IMR-90 (cell line): Measurements from ENCODE around the gene INTS11. TPM values are rescaled to one million over a fixed set of nuclear protein-coding genes. Genes with fewer than 3 reads are reported as not detected.

Experiments
- ATAC-seq: fragments of 200-7000 bp; cut with Tn5 transposase; 2 replicates; pipeline ENCODE4 v1.9.1; 2020; ENCODE audit warnings: low read depth, mild to moderate bottlenecking, moderate library complexity
- BruUV-seq: library from RNA; stranded (reverse); fragments of 400-500 nt; replicated peaks from 2 replicates; lab custom pipeline; 2021; lab: Mats Ljungman, UMichigan
- CTCF ChIA-PET: fragments of 300-600 bp; formaldehyde crosslinking; extraction: SDS; loops from one replicate; lab custom pipeline; 2021; ENCODE audit warnings: antibody characterized with exemption; lab: Yijun Ruan, JAX
- POLR2A ChIA-PET: fragments of 300-600 bp; sonication (Branson Sonifier 250); formaldehyde crosslinking; loops from one replicate; lab custom pipeline; 2022; ENCODE audit warnings: antibody characterized with exemption; ENCODE audit not compliant: unreplicated experiment; lab: Charles Lee
- DNase-seq: peaks from one replicate; pipeline ENCODE4 v3.0.0; 2013
- H2AFZ ChIP-seq: replicated peaks from 2 replicates; pipeline ENCODE3; 2013; ENCODE audit warnings: low read length, mild to moderate bottlenecking; ENCODE audit not compliant: poor library complexity
- H2AK5ac ChIP-seq: 2 replicates; pipeline ENCODE4 v1.6.1; 2013; ENCODE audit warnings: low read depth, low read length, inconsistent platforms
- H2AK9ac ChIP-seq: replicated peaks from 2 replicates; pipeline ENCODE3; 2013; ENCODE audit warnings: mild to moderate bottlenecking, low read depth, low read length, moderate library complexity; ENCODE audit not compliant: poor library complexity
- H2BK120ac ChIP-seq: 2 replicates; pipeline ENCODE4 v1.6.1; 2013; ENCODE audit warnings: low read depth, low read length, inconsistent platforms
- H2BK15ac ChIP-seq: 3 replicates; pipeline ENCODE4 v1.6.1; 2013; ENCODE audit warnings: low read depth, low read length, inconsistent platforms
- H2BK20ac ChIP-seq: 2 replicates; pipeline ENCODE4 v1.6.1; 2013; ENCODE audit warnings: low read depth, mild to moderate bottlenecking, inconsistent platforms, low read length, moderate library complexity
- H2BK5ac ChIP-seq: 2 replicates; pipeline ENCODE4 v1.6.1; 2013; ENCODE audit warnings: mild to moderate bottlenecking, low read depth, low read length, inconsistent platforms; ENCODE audit not compliant: poor library complexity, severe bottlenecking
- H3K14ac ChIP-seq: replicated peaks from 2 replicates; pipeline ENCODE4 v1.6.1; 2013; ENCODE audit warnings: low read depth, low read length, inconsistent platforms
- H3K18ac ChIP-seq: 2 replicates; pipeline ENCODE4 v1.6.1; 2013; ENCODE audit warnings: low read depth, low read length, control low read depth
- H3K23ac ChIP-seq: 2 replicates; pipeline ENCODE4 v1.6.1; 2013; ENCODE audit warnings: low read depth, low read length, inconsistent platforms
- H3K27ac ChIP-seq: 2 replicates; pipeline ENCODE4 v1.5.1; 2013; ENCODE audit warnings: mild to moderate bottlenecking, control low read depth, low read length; ENCODE audit not compliant: insufficient read depth
- H3K27me3 ChIP-seq: 2 replicates; pipeline ENCODE4 v1.6.1; 2013; ENCODE audit warnings: low read length; ENCODE audit not compliant: control insufficient read depth, insufficient read depth
- H3K36me3 ChIP-seq: 2 replicates; pipeline ENCODE4 v1.6.1; 2013; ENCODE audit warnings: low read length, mixed read lengths; ENCODE audit not compliant: control insufficient read depth, insufficient read depth
- H3K4ac ChIP-seq: 2 replicates; pipeline ENCODE4 v1.6.1; 2013; ENCODE audit warnings: low read depth, low read length, inconsistent platforms
- H3K4me1 ChIP-seq: 2 replicates; pipeline ENCODE4 v1.6.1; 2013; ENCODE audit warnings: low read length, mixed read lengths; ENCODE audit not compliant: control insufficient read depth, insufficient read depth
- H3K4me2 ChIP-seq: 2 replicates; pipeline ENCODE4 v1.6.1; 2013; ENCODE audit warnings: low read depth, mild to moderate bottlenecking, control low read depth, low read length, moderate library complexity
- H3K4me3 ChIP-seq: 2 replicates; pipeline ENCODE4 v1.5.1; 2013; ENCODE audit warnings: low read depth, mild to moderate bottlenecking, control low read depth, low read length, moderate library complexity; ENCODE audit not compliant: insufficient read depth
- H3K56ac ChIP-seq: 2 replicates; pipeline ENCODE4 v1.6.1; 2013; ENCODE audit warnings: low read length, inconsistent platforms; ENCODE audit not compliant: insufficient read depth; ENCODE audit errors: extremely low read depth
- H3K79me1 ChIP-seq, 2 experiments: 2 replicates each; pipeline ENCODE4 v1.6.1; 2013; ENCODE audit warnings: low read length in 2 of 2, inconsistent platforms in 1 of 2, low read depth in 1 of 2
- H3K9ac ChIP-seq: 2 replicates; pipeline ENCODE4 v1.6.1; 2013; ENCODE audit warnings: low read depth, low read length, control low read depth
- H3K9me1 ChIP-seq: 2 replicates; pipeline ENCODE4 v1.6.1; 2013; ENCODE audit warnings: low read length, inconsistent platforms; ENCODE audit not compliant: insufficient read depth
- H3K9me3 ChIP-seq: 2 replicates; pipeline ENCODE4 v1.6.1; 2013; ENCODE audit warnings: low read length; ENCODE audit not compliant: control insufficient read depth, insufficient read depth
- H4K20me1 ChIP-seq: 2 replicates; pipeline ENCODE4 v1.6.1; 2013; ENCODE audit warnings: low read length, inconsistent platforms; ENCODE audit not compliant: insufficient read depth
- H4K5ac ChIP-seq: 2 replicates; pipeline ENCODE4 v1.6.1; 2013; ENCODE audit warnings: mild to moderate bottlenecking, low read depth, low read length, control low read depth
- H4K8ac ChIP-seq, 2 experiments: 2 replicates each; pipeline ENCODE4 v1.6.1; 2013; ENCODE audit warnings: low read depth in 2 of 2, low read length in 2 of 2, control low read depth in 1 of 2, inconsistent platforms in 1 of 2
- H4K91ac ChIP-seq: 2 replicates; pipeline ENCODE4 v1.6.1; 2013; ENCODE audit warnings: low read depth, low read length, inconsistent platforms; ENCODE audit not compliant: insufficient read depth
- BHLHE40 ChIP-seq: fragments of 150-350 bp; IDR thresholded peaks from 2 replicates; pipeline ENCODE4 v1.6.1; 2016; ENCODE audit warnings: mild to moderate bottlenecking, low read depth, low read length
- CEBPB ChIP-seq: IDR thresholded peaks from 2 replicates; pipeline ENCODE4 v1.6.1; 2012; ENCODE audit warnings: low read depth, low read length, improper control_type of control experiment
- CHD1 ChIP-seq: IDR thresholded peaks from 2 replicates; pipeline ENCODE4 v1.6.1; 2012; ENCODE audit warnings: low read depth, low read length, improper control_type of control experiment
- CTCF ChIP-seq: conservative IDR thresholded peaks from 2 replicates; pipeline ENCODE4 v1.5.1; 2012; ENCODE audit warnings: mild to moderate bottlenecking, low read depth, low read length, improper control_type of control experiment
- ELK1 ChIP-seq: fragments of 150-350 bp; IDR thresholded peaks from 2 replicates; pipeline ENCODE4 v1.6.1; 2016; ENCODE audit warnings: low read depth, mild to moderate bottlenecking, low read length, moderate library complexity, borderline replicate concordance
- FOS ChIP-seq: fragments of 150-350 bp; IDR thresholded peaks from 2 replicates; pipeline ENCODE4 v1.6.1; 2016; ENCODE audit warnings: low read depth, low read length
- MAFK ChIP-seq: IDR thresholded peaks from 2 replicates; pipeline ENCODE4 v1.6.1; 2012; ENCODE audit warnings: low read depth, low read length, improper control_type of control experiment
- MAZ ChIP-seq: IDR thresholded peaks from 2 replicates; pipeline ENCODE4 v1.6.1; 2012; ENCODE audit warnings: low read depth, mild to moderate bottlenecking, low read length, improper control_type of control experiment, moderate library complexity, borderline replicate concordance
- MXI1 ChIP-seq: IDR thresholded peaks from 2 replicates; pipeline ENCODE4 v1.6.1; 2012; ENCODE audit warnings: low read depth, mild to moderate bottlenecking, low read length, moderate library complexity, borderline replicate concordance
- NFE2L2 ChIP-seq: fragments of 150-350 bp; IDR thresholded peaks from 2 replicates; pipeline ENCODE4 v1.6.1; 2016; ENCODE audit warnings: low read depth, mild to moderate bottlenecking, low read length
- POLR2A ChIP-seq: IDR thresholded peaks from 2 replicates; pipeline ENCODE4 v1.6.1; 2012; ENCODE audit warnings: mild to moderate bottlenecking, low read depth, low read length
- RAD21 ChIP-seq: IDR thresholded peaks from 2 replicates; pipeline ENCODE4 v1.6.1; 2012; ENCODE audit warnings: low read length, improper control_type of control experiment
- RCOR1 ChIP-seq: IDR thresholded peaks from 2 replicates; pipeline ENCODE4 v1.6.1; 2012; ENCODE audit warnings: mild to moderate bottlenecking, low read length, improper control_type of control experiment; ENCODE audit not compliant: insufficient replicate concordance
- RFX5 ChIP-seq: IDR thresholded peaks from 2 replicates; pipeline ENCODE4 v1.8.0; 2012; ENCODE audit warnings: low read depth, mild to moderate bottlenecking, low read length, moderate library complexity
- SMC3 ChIP-seq: fragments of 150-350 bp; IDR thresholded peaks from 2 replicates; pipeline ENCODE4 v1.6.1; 2016; ENCODE audit warnings: low read depth, mild to moderate bottlenecking, antibody characterized with exemption, low read length, moderate library complexity
- USF2 ChIP-seq: fragments of 150-350 bp; IDR thresholded peaks from 2 replicates; pipeline ENCODE4 v1.6.1; 2017; ENCODE audit warnings: mild to moderate bottlenecking, antibody characterized with exemption, low read length, low read depth
- WGBS, 2 experiments: methylation state at CpG; one replicate each; pipeline versions ENCODE4 v1.1.5 to v1.1.7; 2013; ENCODE audit warnings: missing lambda C conversion rate in 2 of 2; ENCODE audit not compliant: insufficient read length in 1 of 2; ENCODE audit errors: extremely low coverage in 2 of 2; 5-methylcytosine and 5-hydroxymethylcytosine counted together
- dilution Hi-C: fragments of 300-500 bp; cut with HindIII; formaldehyde crosslinking; loops from one replicate; pipeline ENCODE4 v1.14.3; 2018; ENCODE audit warnings: low sequenced_read_pairs; ENCODE audit not compliant: unreplicated experiment
- in situ Hi-C: fragments of 300-500 bp; cut with MboI; formaldehyde crosslinking; loops from 3 replicates; pipeline ENCODE4 v1.14.3; 2019; ENCODE audit warnings: low sequenced_read_pairs, inconsistent platforms, mixed read lengths
- intact Hi-C: fragments of 100-400 bp; cut with micrococcal nuclease; formaldehyde crosslinking; loops from 2 replicates; pipeline ENCODE4 v1.10.0; 2022
- polyA plus RNA-seq, 3 experiments: library from polyadenylated mRNA; depleted of rRNA; stranded (reverse); fragments of >200 nt; gene quantifications; 2 replicates each; pipeline ENCODE4 v1.2.3, GENCODE V29; 2012; ENCODE audit warnings: low replicate concordance in 1 of 3
- total RNA-seq: library from RNA; depleted of rRNA; stranded (reverse); fragments of >200 nt; gene quantifications from 2 replicates; pipeline ENCODE4 v1.2.3, GENCODE V29; 2012

INTS11 gene
- total and polyA plus RNA-seq, 2 of the 4 experiments (the other 2 are of a cell fraction) = 56.1 to 123 TPM

- BruUV-seq = no TSS peak
- H3K9me3 ChIP-seq = no peaks in the 10 kb centered on the region
- peak overlapping the region; percentile 100 for H3K4ac ChIP-seq
- peak overlapping the region; percentile 99 for H2BK20ac ChIP-seq
- H2AK5ac ChIP-seq = peak overlapping the region; percentile 92; the same call in 1 of the 2 replicates
- peaks cover 31% of the 10 kb centered on the region for H3K4me1 ChIP-seq
- H3K79me1 ChIP-seq = peaks cover 4 to 22% of the 10 kb centered on the region in 2 experiments; a peak in 3 of 4 replicates
- H4K91ac ChIP-seq = peak overlapping the region; percentile 99
- ATAC-seq = peak; percentile 42
- no peak overlapping the region for H3K4me3 ChIP-seq
- peak overlapping the region; percentile 95; the same call in 2 of the 3 replicates for H2BK15ac ChIP-seq
- no peaks in the 10 kb centered on the region for H3K36me3 ChIP-seq
- POLR2A ChIA-PET = no interaction called here
- peak overlapping the region; percentile 18 for H3K4me2 ChIP-seq
- H4K5ac ChIP-seq = peak overlapping the region; percentile 90
- peak overlapping the region; percentile 98 for H3K14ac ChIP-seq
- H3K27ac ChIP-seq = peak overlapping the region; percentile 88
- TF ChIP-seq CEBPB (no peak), CHD1 (no peak), MXI1 (no peak), POLR2A (no peak), RCOR1 (no peak), SMC3 (peak; percentile 41; the same call in 1 of the 2 replicates), ELK1 (no peak), RFX5 (no peak), RAD21 (peak; percentile 50; the same call in 1 of the 2 replicates), BHLHE40 (no peak), MAFK (no peak), USF2 (no peak), MAZ (peak; percentile 31; the same call in 1 of the 2 replicates), NFE2L2 (no peak), CTCF (peak; percentile 47), FOS (no peak)
- peak overlapping the region; percentile 99 for H2BK120ac ChIP-seq
- peak overlapping the region; percentile 92 for H3K18ac ChIP-seq
- peak overlapping the region; percentile 55; the same call in 1 of the 2 replicates for H3K23ac ChIP-seq
- peak overlapping the region; percentile 93 for H2AFZ ChIP-seq
- peak overlapping the region; percentile 98 for H2BK5ac ChIP-seq
- H4K8ac ChIP-seq = peak overlapping the region; percentile 30 to 99
- peaks cover 15% of the 10 kb centered on the region for H3K9me1 ChIP-seq
- dilution Hi-C loops (no loop called here), in situ Hi-C loops (no loop called here), intact Hi-C loops (no loop called here)
- 0 out of 2 replicates have a peak, but pooled peaks cover under 1% of the 10 kb centered on the region for H4K20me1 ChIP-seq
- H3K56ac ChIP-seq = peak overlapping the region; percentile 85
- H3K9ac ChIP-seq = peak overlapping the region; percentile 80
- CTCF ChIA-PET = no interaction called here
- DNase-seq = peak; percentile 85
- no peaks in the 10 kb centered on the region for H3K27me3 ChIP-seq
- H2AK9ac ChIP-seq = peak overlapping the region; percentile 94
- WGBS, 2 experiments = 40% methylated on average over 2 of the region's 13 CpGs; no CpG with 5 or more reads in 1 of the 2 experiments
Observed at GRCh38 chr1:1361982-1362423, 37.5 kb upstream of the INTS11 start.
